ENCODE results near the gene FBXO31. TPM values are rescaled to one million over a fixed set of nuclear protein-coding genes. Genes with fewer than 3 reads are reported as not detected.
"Not testable (repeated sequence)": the region's sequence is repeated elsewhere in the genome, so short reads cannot be mapped to it uniquely, and the experiment has no call there.

Gene FBXO31
- total RNA-seq, 2 donors from 2014 or later = 30.5 to 36.9 TPM

DNA sequence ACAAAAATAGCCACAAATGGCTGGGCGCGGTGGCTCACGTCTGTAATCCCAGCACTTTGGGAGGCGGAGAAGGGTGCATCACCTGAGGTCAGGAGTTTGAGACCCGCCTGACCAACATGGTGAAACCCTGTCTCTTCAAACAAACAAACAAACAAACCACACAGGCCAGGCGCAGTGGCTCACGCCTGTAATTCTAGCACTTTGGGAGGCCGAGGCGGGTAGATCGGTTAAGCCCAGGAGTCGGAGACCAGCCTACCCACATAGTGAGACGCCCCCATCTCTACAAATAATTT, 1.2 kb upstream of the FBXO31 start:
- H3K36me3 Mint-ChIP-seq; H3K9me3 Mint-ChIP-seq; DNase-seq (ENCODE audit: low spot score); ATAC-seq; H3K27me3 Mint-ChIP-seq: not testable (repeated sequence)
- Mint-ChIP-seq H3K4me1 (ENCODE audit: low read depth in 2 of 2) (peaks cover 61 to 64% of the 10 kb centered on the region in 2 donors), H3K4me3 (peak overlapping the region; percentile 90), H3K27ac (peak overlapping the region; percentile 97)

DNA sequence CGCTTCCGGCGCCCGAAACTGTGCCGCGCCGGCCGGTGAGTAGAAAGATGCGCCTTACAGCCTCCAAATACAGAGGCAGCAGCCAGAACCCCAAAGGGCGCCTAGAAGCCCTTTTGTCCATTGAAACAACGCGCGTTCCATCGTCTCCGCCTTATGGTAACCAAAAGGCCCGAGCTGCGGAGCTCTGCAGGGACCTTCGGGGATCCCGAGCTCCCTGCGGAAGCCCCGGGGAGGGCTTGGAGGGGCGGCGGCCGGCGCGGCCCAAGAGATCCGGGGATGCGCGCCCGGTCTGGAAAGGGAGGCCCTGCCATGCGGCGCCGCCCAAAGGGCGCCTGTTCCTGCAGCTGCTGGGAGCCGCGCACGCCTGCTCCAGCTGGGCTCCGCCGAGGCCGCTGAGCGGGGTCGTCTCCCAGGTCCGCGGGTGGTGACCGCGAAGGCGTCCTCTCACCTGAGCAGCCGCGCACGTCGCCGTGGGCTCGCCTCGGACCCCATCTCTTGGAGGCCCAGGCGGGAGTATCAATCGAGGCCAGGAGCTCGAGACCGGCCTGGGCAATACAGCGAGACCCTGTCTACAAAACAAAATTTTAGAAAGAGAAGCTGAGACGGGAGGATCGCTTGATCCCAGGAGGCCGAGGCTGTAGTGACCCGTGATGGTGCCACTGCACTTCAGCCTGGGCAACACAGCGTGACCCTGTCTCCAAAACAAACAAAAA, 742 bp upstream of the FBXO31 start:
- Mint-ChIP-seq H3K27me3 (no peaks in the 10 kb centered on the region), H3K9me3 (no peaks in the 10 kb centered on the region), H3K27ac (peak overlapping the region; percentile 97), H3K4me1 (ENCODE audit: low read depth in 2 of 2) (peaks cover 56 to 60% of the 10 kb centered on the region in 2 donors), H3K4me3 (peak overlapping the region; percentile 90), H3K36me3 (no peaks in the 10 kb centered on the region)
- DNase-seq (ENCODE audit: low spot score) = no peak
- ATAC-seq = peak; percentile 1 to 2

DNA sequence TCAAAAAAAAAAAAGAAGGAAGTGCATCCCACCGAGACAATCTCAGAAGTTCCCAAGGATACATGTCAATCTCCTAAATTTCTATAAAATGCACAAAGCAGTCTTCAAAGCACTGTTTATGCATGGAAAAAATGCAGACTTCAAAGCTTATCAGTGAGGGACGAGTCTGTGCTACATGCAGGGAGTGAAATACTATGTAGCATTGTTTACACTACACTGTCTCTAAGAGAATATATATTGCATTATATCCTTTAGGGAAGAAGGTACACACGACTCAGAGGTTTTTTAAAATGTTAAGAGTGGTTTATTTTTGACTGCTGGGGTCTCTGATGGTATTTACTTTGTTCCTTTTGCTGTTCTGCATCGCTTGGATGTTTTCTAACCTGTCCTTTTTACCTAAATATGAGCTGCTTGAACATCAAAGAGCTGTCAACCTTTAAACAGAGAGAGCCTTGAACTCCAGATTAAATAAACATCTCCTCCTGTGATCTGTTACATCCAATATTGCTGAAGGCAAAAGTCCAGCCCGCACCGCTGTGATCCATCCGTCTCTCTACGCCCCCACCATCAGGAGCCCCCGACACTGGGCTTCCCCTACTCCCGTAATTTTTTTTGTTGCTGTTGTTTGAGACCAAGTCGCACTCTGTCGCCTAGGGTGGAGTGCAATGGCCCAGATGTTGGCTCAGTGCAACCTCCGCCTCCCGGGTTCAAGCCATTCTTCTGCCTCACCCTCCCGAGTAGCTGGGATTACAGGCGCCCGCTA, 1.4 kb downstream of the FBXO31 start:
- ATAC-seq (no peak), DNase-seq (ENCODE audit: low spot score) (no peak)
- no peaks in the 10 kb centered on the region for H3K36me3 Mint-ChIP-seq
- peak overlapping the region; percentile 90 for H3K4me3 Mint-ChIP-seq
- H3K9me3 Mint-ChIP-seq = no peaks in the 10 kb centered on the region
- H3K4me1 Mint-ChIP-seq (ENCODE audit: low read depth in 2 of 2) = peaks cover 38 to 43% of the 10 kb centered on the region in 2 donors
- peak overlapping the region; percentile 82 to 89 for H3K27ac Mint-ChIP-seq
- H3K27me3 Mint-ChIP-seq = no peaks in the 10 kb centered on the region

DNA sequence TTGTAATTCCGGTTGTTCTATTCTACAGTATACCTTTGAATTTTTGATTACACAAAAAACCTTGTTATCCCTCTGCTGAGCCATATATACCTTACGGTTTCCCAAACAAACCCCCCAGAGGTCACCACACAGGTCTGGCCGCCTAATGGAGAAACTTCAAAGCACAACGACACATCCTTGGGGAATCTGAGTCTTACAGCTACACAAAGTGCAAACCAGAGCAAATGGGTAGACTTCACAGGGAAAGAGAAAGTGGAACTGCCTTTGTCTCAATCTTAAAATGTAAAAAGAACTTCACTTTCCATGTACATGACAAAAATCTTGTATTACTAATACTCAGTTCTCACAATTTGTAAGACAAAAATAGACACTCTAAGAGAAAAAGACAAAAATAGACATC, 2.7 kb downstream of the FBXO31 start:
- Mint-ChIP-seq H3K9me3 (no peaks in the 10 kb centered on the region), H3K27me3 (no peaks in the 10 kb centered on the region), H3K27ac (peak overlapping the region; percentile 68 to 76), H3K4me3 (peak overlapping the region; percentile 90), H3K36me3 (no peaks in the 10 kb centered on the region), H3K4me1 (ENCODE audit: low read depth in 2 of 2) (peaks cover 30 to 38% of the 10 kb centered on the region in 2 donors)
- DNase-seq (ENCODE audit: low spot score) (no peak), ATAC-seq (no peak)

DNA sequence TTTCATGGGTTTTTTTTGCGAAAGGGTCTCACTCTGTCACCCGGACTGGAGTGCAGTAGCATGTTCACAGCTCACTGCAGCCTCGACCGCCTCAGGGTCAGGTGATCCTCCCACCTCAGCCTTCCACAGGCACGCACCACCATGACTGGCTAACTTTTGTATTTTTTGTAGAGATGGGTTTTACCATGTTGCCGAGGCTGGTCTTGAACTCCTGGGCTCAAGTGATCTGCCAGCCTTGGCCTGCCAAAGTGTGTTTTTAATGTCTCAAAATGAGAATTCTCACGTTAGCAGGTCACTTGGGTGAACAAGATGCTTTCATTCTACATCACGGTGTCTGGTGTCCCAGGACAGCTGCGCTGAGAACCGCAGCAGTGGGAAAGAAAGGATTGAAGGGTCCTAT, 3.2 kb downstream of the FBXO31 start:
- H3K27me3 Mint-ChIP-seq = no peaks in the 10 kb centered on the region
- DNase-seq (ENCODE audit: low spot score) (no peak), ATAC-seq (no peak)
- no peaks in the 10 kb centered on the region for H3K36me3 Mint-ChIP-seq
- peaks cover 33 to 37% of the 10 kb centered on the region in 2 donors for H3K4me1 Mint-ChIP-seq (ENCODE audit: low read depth in 2 of 2)
- peak overlapping the region; percentile 90 for H3K4me3 Mint-ChIP-seq
- H3K9me3 Mint-ChIP-seq = no peaks in the 10 kb centered on the region
- peak overlapping the region; percentile 68 to 76 for H3K27ac Mint-ChIP-seq

DNA sequence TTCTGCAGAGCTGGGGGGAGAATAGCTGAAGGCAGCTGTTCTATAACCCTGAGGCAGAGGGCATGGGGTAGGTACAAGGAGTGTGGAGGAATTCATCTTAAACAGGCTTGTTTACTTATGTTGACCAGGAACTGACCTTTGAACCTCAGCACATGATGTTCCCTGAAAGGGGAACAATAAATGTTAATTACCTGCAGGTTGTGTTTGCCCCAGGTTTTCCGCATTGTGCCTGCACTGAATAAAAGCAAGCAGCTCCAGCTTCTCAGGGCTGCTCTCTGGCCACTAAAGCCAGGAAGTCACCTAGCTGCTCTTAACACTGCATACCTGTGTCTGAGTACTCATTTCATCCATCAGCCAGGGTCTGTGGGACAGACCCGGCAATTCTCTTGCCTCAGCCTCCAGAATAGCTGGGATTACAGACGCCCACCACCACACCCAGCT, 4.2 kb downstream of the FBXO31 start:
- H3K4me3 Mint-ChIP-seq; H3K36me3 Mint-ChIP-seq; ATAC-seq; H3K9me3 Mint-ChIP-seq; H3K27ac Mint-ChIP-seq; DNase-seq (ENCODE audit: low spot score); H3K27me3 Mint-ChIP-seq: not testable (repeated sequence)
- peaks cover 33 to 35% of the 10 kb centered on the region in 2 donors for H3K4me1 Mint-ChIP-seq (ENCODE audit: low read depth in 2 of 2)

DNA sequence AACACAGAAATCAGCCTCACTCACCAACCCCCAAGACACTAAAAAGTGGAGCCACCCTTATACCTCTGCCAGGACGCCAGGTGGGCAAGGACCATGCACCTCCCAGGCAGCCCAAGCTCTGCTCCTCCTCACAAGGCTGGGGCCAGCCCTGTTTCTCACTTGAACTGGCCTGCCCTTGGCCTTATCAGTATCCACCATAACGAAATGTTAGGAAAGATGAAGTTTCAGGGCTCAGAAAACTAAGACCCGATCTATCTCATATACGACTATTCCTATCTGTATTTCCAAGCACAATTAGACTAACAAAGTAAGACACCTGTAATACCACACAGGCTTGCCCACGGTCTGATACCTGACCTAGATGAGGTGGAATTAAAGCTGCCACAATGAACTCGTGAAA, 6.9 kb downstream of the FBXO31 start:
- H3K4me1 Mint-ChIP-seq (ENCODE audit: low read depth in 2 of 2) = peaks cover 23 to 24% of the 10 kb centered on the region in 2 donors
- H3K27me3 Mint-ChIP-seq = no peaks in the 10 kb centered on the region
- no peak overlapping the region for H3K4me3 Mint-ChIP-seq
- no peaks in the 10 kb centered on the region for H3K36me3 Mint-ChIP-seq
- no peaks in the 10 kb centered on the region for H3K9me3 Mint-ChIP-seq
- no peak for DNase-seq (ENCODE audit: low spot score)
- no peak for ATAC-seq
- no peak overlapping the region for H3K27ac Mint-ChIP-seq

DNA sequence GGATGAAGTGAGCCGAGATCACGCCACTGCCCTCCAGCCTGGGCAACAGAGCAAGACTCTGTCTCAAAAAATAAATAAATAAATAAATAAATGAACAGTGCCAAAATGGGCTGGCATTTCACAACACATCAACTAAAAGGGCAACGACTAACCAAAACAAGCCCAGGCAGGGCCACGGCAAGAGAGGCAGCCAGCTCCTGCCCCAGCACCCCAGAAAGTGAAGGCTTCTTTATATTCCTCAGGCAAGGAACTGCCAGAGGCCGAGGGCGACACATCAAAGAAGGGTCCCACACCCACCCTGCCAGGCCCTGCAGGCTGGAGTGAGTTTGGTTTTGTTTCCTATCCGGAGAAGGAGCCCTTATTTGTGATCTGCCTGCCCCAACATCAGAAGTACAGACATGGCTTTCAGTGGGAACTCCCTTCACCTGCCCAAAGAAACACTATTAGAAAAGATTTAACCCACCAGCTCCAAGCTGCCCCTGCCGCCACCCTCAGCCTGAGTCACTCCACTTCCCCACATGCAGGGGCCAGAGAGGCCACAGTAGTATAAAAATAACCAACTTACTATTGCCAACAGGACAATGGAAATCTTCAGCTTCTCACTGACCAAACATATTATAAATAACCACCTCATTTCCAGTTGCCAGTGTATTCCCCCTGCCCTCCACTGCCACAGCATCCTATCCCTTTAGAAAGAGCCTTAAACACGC, 8.0 kb downstream of the FBXO31 start:
- no peak overlapping the region for H3K4me3 Mint-ChIP-seq

DNA sequence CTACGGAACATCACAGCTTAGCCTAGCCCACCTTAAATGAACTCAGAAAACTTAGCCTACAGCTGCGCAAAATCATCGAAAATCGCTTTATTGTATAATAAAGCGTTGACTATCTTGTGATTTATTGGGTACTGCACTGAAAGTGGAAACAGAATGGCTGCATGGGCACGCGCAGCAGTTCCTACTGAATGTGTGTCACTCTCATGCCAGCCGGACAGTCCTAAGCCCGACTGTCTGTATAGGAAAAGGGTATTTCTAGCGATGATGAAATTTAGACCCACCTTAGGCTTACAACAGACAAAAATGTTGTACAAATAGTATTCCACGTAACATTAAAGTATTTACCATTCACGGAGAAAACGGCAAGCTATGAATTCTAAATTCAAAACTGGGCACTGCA, 9.3 kb downstream of the FBXO31 start:
- DNase-seq (ENCODE audit: low spot score) = no peak
- ATAC-seq = no peak
- no peaks in the 10 kb centered on the region for H3K9me3 Mint-ChIP-seq
- H3K27me3 Mint-ChIP-seq = no peaks in the 10 kb centered on the region
- H3K4me3 Mint-ChIP-seq = no peak overlapping the region
- H3K4me1 Mint-ChIP-seq (ENCODE audit: low read depth in 2 of 2) = peaks cover 20 to 22% of the 10 kb centered on the region in 2 donors
- H3K27ac Mint-ChIP-seq = no peak overlapping the region
- no peaks in the 10 kb centered on the region for H3K36me3 Mint-ChIP-seq

More for the DNA sequence above, 8.0 kb downstream of the FBXO31 start:
- Mint-ChIP-seq H3K9me3 (no peaks in the 10 kb centered on the region), H3K4me1 (ENCODE audit: low read depth in 2 of 2) (peaks cover 20 to 21% of the 10 kb centered on the region in 2 donors), H3K27ac (no peak overlapping the region), H3K27me3 (no peaks in the 10 kb centered on the region), H3K36me3 (no peaks in the 10 kb centered on the region)
- no peak for DNase-seq (ENCODE audit: low spot score)
- no peak for ATAC-seq

DNA sequence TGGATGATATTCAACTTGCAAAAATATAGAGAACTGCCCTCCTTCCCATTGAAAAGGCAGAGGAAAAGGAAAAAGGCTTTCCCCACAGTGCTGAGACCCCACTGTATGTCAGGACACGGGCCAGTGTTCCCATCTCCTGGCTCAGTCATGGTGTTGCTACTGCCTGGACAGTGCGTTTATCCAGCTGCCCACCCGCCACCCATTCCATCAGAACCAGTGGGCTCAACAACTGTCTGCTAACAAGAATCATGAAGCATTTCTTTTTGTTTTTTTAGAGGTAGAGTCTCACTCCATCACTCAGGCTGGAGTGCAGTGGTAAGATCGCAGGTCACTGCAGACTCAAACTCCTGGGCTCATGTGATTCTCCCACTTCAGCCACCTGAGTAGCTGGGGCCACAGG, 11.3 kb downstream of the FBXO31 start:
- no peak for DNase-seq (ENCODE audit: low spot score)
- Mint-ChIP-seq H3K27ac (no peak overlapping the region), H3K4me1 (ENCODE audit: low read depth in 2 of 2) (peaks cover 26 to 30% of the 10 kb centered on the region in 2 donors), H3K36me3 (no peaks in the 10 kb centered on the region), H3K4me3 (no peak overlapping the region), H3K27me3 (no peaks in the 10 kb centered on the region), H3K9me3 (no peaks in the 10 kb centered on the region)
- no peak for ATAC-seq

DNA sequence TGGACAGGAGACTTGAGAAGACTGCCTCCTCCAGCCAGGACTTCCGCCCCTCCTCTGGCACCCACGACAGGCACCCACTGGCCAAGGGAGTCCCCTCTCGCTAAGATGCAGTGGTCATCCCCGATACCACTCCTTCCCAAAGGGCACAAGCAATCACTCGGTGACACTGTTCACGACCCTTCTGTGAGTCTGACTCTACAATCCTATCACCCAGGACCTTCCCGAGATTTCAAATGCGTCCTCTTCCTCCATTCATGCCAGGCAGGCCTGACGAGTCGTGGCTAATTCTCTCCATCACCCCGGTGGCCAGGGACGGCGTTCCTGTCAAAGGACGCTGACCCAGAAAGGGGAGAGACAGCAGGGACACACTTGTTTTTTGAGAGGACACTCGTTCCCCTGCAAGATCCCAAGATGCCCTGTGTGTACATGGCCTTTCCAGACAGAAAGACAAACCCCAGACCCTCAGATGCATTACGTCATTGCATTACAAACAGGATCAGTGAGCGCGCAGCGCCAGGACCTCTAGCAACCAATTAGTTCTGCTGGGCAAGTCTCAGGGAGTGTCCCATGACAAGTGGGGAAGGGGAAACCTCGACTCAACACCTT, 12.2 kb downstream of the FBXO31 start:
- DNase-seq (ENCODE audit: low spot score) (peak; percentile 56), ATAC-seq (peak in 1 of 2 donors; percentile 82)
- Mint-ChIP-seq H3K27ac (peak overlapping the region in 1 of 2 donors; percentile 56), H3K27me3 (no peaks in the 10 kb centered on the region), H3K36me3 (no peaks in the 10 kb centered on the region), H3K4me3 (no peak overlapping the region), H3K4me1 (ENCODE audit: low read depth in 2 of 2) (peaks cover 25 to 26% of the 10 kb centered on the region in 2 donors), H3K9me3 (no peaks in the 10 kb centered on the region)

DNA sequence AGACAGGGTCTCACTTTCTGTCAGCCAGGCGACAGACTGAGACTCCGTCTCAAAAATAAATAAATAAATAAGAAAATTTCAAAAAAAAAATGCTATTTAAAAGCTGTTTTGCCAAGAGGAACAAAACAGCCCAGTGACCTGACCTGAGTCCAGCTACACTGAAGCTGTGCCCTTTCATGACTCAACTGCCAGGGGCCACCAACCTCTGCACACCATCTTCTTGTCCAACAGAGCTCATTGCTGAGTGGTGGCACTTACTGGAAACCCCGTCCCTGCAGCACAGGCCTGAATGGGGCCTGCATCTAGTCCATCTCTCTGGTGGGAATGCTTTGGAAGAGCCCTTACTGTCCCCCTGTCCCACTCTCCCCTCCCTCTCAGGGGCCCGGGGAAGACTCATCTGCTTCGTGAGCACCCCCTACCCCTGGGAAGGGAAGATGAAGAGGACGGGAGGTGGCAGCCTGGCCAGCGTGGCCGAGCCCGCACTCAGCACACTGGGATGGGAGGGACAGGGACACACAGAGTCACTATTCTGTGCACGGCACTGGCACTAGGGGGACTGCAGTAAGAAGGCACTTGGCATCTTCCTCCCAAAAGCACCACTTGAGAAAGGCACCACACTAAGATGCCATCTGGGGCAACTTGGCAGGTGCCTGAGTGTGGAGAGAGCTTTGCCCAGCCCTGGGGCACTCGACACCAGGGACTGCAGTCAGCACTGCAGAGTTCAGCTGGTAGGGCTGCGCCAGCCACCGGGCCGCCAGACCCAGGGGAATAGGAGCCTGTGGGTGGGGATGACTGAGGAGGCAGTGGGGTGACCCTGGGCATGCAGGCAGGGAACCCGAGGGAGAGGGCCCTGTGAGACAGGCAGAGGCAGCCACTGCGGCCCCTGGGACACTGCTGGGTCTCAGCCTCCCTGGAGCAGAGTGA, 13.5 kb downstream of the FBXO31 start:
- H3K36me3 Mint-ChIP-seq = no peaks in the 10 kb centered on the region
- ATAC-seq = no peak
- no peaks in the 10 kb centered on the region for H3K9me3 Mint-ChIP-seq
- no peaks in the 10 kb centered on the region for H3K27me3 Mint-ChIP-seq
- H3K4me3 Mint-ChIP-seq = no peak overlapping the region
- DNase-seq (ENCODE audit: low spot score) = peak; percentile 47
- peaks cover 22 to 30% of the 10 kb centered on the region in 2 donors for H3K4me1 Mint-ChIP-seq (ENCODE audit: low read depth in 2 of 2)
- no peak overlapping the region for H3K27ac Mint-ChIP-seq

Measured in natural killer cell treated with Interleukin-12 subunit alpha and Interleukin-12 subunit beta and Interleukin-15 and Interleukin-18, amount 100 ng/mL, for 72 hours (primary cell).